ENCODE data around the gene VWA3A. TPM values are rescaled to one million over a fixed set of nuclear protein-coding genes. Genes with fewer than 3 reads are reported as not detected.
A peak's percentile ranks its signal among the peaks of the same experiment; 100 is the strongest.

Gene VWA3A
- total RNA-seq, 2 donors from 2014 or later = 0.33 to 0.52 TPM

DNA sequence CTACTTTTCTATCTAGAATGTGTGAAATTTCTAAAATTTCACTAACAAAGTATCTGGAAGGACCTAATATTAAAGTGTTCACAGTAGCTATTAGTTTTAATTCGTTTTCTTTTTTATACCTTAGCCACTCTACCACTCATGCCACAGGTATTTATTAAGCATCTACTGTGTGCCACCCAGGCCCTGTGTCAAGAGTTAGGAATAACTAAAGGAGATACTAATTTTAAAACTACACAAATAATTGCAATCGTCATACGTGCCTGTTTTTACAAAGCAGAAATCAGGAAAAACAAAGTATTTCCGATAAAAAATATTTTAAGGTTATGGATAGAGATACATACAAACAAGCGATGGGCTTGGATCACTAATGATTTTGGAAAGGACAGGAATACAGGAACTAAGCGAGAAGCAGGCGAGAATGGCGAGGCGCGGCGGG is 113.3 kb downstream of the VWA3A start:
- intact Hi-C loops (cut with DNase I) = loop anchor here (10.0 kb wide), 1 partner anchor 99 kb away; no protein-coding TSS in a partner anchor
- Histone ChIP-seq H3K9me3 (no peaks in the 10 kb centered on the region), H3K36me3 (replicated peaks in 1 of 2; ENCODE audit: insufficient read depth in 1 of 2, low read depth in 2 of 2) (no peaks in the 10 kb centered on the region), H3K27me3 (no peaks in the 10 kb centered on the region), H3K4me1 (peaks cover 32% of the 10 kb centered on the region), H3K27ac (peak overlapping the region; percentile 82 to 93 (median 88)), H3K4me3 (peak overlapping the region in 1 of 2 donors; percentile 97)
- TF ChIP-seq, protein P1, sequence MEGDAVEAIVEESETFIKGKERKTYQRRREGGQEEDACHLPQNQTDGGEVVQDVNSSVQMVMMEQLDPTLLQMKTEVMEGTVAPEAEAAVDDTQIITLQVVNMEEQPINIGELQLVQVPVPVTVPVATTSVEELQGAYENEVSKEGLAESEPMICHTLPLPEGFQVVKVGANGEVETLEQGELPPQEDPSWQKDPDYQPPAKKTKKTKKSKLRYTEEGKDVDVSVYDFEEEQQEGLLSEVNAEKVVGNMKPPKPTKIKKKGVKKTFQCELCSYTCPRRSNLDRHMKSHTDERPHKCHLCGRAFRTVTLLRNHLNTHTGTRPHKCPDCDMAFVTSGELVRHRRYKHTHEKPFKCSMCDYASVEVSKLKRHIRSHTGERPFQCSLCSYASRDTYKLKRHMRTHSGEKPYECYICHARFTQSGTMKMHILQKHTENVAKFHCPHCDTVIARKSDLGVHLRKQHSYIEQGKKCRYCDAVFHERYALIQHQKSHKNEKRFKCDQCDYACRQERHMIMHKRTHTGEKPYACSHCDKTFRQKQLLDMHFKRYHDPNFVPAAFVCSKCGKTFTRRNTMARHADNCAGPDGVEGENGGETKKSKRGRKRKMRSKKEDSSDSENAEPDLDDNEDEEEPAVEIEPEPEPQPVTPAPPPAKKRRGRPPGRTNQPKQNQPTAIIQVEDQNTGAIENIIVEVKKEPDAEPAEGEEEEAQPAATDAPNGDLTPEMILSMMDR (IDR thresholded peaks at IDR 0.05) = no peak
- TF ChIP-seq POLR2A (IDR thresholded peaks at IDR 0.05) = no peak
- DNase-seq = no peak
- WGBS, 2 donors = 3 to 4% methylated on average over 11 of the region's 11 CpGs
- ATAC-seq = no peak

GRCh38 chr16:22206013-22206841 is 113.9 kb downstream of the VWA3A start, which contains the start of gene EEF2K:
EEF2K (plus strand) TSS chr16:22206278; CDS start chr16:22225730, 19,452 bp downstream.
- H3K4me1 ChIP-seq = peaks cover 32% of the 10 kb centered on the region
- no peaks in the 10 kb centered on the region for H3K9me3 ChIP-seq
- no peaks in the 10 kb centered on the region for H3K36me3 ChIP-seq (replicated peaks in 1 of 2; ENCODE audit: insufficient read depth in 1 of 2, low read depth in 2 of 2)
- intact Hi-C loops (cut with DNase I) = loop anchor here (10.0 kb wide), 1 partner anchor 99 kb away; no protein-coding TSS in a partner anchor
- DNase-seq (peak; percentile 95 to 97 (median 97)), ATAC-seq (peak; percentile 93)
- H3K27me3 ChIP-seq = no peaks in the 10 kb centered on the region
- H3K4me3 ChIP-seq = peak within 1 kb of the TSS; percentile 97 to 99
- TF ChIP-seq POLR2A (IDR thresholded peaks at IDR 0.05) = peak; percentile 76 to 79 (median 77)
- TF ChIP-seq, protein P1 (IDR thresholded peaks at IDR 0.05) = peak; percentile 70 to 99 (median 91)
- H3K27ac ChIP-seq = peak within 1 kb of the TSS; percentile 82 to 93 (median 88)
- 0% methylated on average over 9 to 73 of the region's 74 CpGs for WGBS, 2 donors

Other genes with a start within 250 kb of the VWA3A start
- gene NPIPB4, start 234.8 kb upstream of the VWA3A start, total RNA-seq = 10 to 100 TPM; 22.1 to 25.7 TPM
- gene UQCRC2, start 139.2 kb upstream of the VWA3A start, total RNA-seq = 100 to 1,000 TPM in 1 of 2 donors, 10 to 100 TPM in 1; 63.3 to 128 TPM
- not detected for gene PDZD9, start 91.4 kb upstream of the VWA3A start, total RNA-seq
- gene MOSMO, start 84.4 kb upstream of the VWA3A start, total RNA-seq = 10 to 100 TPM in 1 of 2 donors, 1 to 10 TPM in 1; 3.6 to 13.2 TPM
- under 1 TPM in 1 of 2 donors, not detected in 1; 0.66 TPM for gene SDR42E2, start 70.0 kb downstream of the VWA3A start, total RNA-seq
- gene EEF2K, start 113.7 kb downstream of the VWA3A start, total RNA-seq = 10 to 100 TPM; 23.6 to 25.1 TPM
- 10 to 100 TPM; 52.1 to 94.9 TPM for gene POLR3E, start 204.9 kb downstream of the VWA3A start, total RNA-seq

All from body of pancreas (tissue), 4 donors.